Heart right ventricle (tissue), 16 donors: Measurements from ENCODE around the gene MALSU1. TPM values are rescaled to one million over a fixed set of nuclear protein-coding genes. Genes with fewer than 3 reads are reported as not detected.

Experiments
- ATAC-seq, 8 donors: fragments of 200-7000 bp; cut with Tn5 transposase; one replicate each; pipeline ENCODE4 v1.9.1; 2020; ENCODE audit warnings: mild to moderate bottlenecking in 8 of 8, moderate library complexity in 8 of 8, moderate number of reproducible peaks in 1 of 8
- DNase-seq, 2 donors: peaks; one replicate each; pipeline ENCODE4 v3.0.0-alpha.2; 2020
- H3K27ac ChIP-seq, 10 donors: fragments of 200-600 bp; sonication (generic) in 2 of 10; one replicate each; pipeline versions ENCODE4 v1.5.0 to v1.8.0; 2020 to 2022; ENCODE audit warnings: mild to moderate bottlenecking in 3 of 10
- H3K27me3 ChIP-seq, 7 donors: fragments of 200-600 bp; one replicate each; pipeline ENCODE4 v1.8.0; 2021 to 2022; ENCODE audit warnings: mild to moderate bottlenecking in 2 of 7
- H3K36me3 ChIP-seq, 9 donors: fragments of 200-600 bp; sonication (generic) in 1 of 9; one replicate each; pipeline versions ENCODE4 v1.5.0 to v1.8.0; 2020 to 2022; ENCODE audit warnings: mild to moderate bottlenecking in 2 of 9
- H3K4me1 ChIP-seq, 9 donors: fragments of 200-600 bp; sonication (generic) in 1 of 9; one replicate each; pipeline versions ENCODE4 v1.5.0 to v1.8.0; 2020 to 2022; ENCODE audit warnings: mild to moderate bottlenecking in 4 of 9
- H3K4me3 ChIP-seq, 10 donors: fragments of 200-600 bp; sonication (generic) in 2 of 10; one replicate each; pipeline versions ENCODE4 v1.5.0 to v1.8.0; 2020 to 2022; ENCODE audit warnings: mild to moderate bottlenecking in 7 of 10, moderate library complexity in 2 of 10
- H3K9me3 ChIP-seq, 11 donors: fragments of 200-600 bp in 10 of 11; sonication (generic) in 2 of 11; one replicate each; pipeline versions ENCODE4 v1.5.0 to v1.8.0; 2013 to 2022; ENCODE audit warnings: mild to moderate bottlenecking in 2 of 11, control low read depth in 1 of 11, moderate library complexity in 1 of 11
- WGBS, 2 donors: extraction: QIAGEN DNeasy Blood & Tissue Kit; methylation state at CpG; one replicate each; pipeline ENCODE4 v1.1.7; 2013; ENCODE audit warnings: inconsistent platforms in 1 of 2; 5-methylcytosine and 5-hydroxymethylcytosine counted together
- intact Hi-C, 10 donors: fragments of 100-400 bp; cut with DNase I; formaldehyde crosslinking; loops; one replicate each; pipeline versions ENCODE4 v1.11.1 to v1.14.2; 2022
- polyA plus RNA-seq, 2 donors: library from polyadenylated mRNA; stranded (reverse); fragments of 200-250 nt; gene quantifications; one replicate each; pipeline ENCODE4 v1.2.3, GENCODE V29; 2013
- total RNA-seq, 10 donors: library from RNA; stranded (reverse); fragmentation: NEBNext Ultra II Directional in 3 of 10; extraction: Animal tissue kit (Norgen Biotek cat#: 25700) in 3 of 10; gene quantifications; one replicate each; pipeline versions ENCODE4 v1.2.1 to v1.2.4, GENCODE V29; 2021 to 2023
- TF ChIP-seq, protein P1 (sequence below), 9 donors: fragments of 200-600 bp; sonication (generic) in 2 of 9; IDR thresholded peaks; one replicate each; pipeline versions ENCODE4 v1.5.0 to v1.8.0; 2021 to 2022; ENCODE audit warnings: antibody characterized with exemption in 9 of 9, mild to moderate bottlenecking in 5 of 9, moderate library complexity in 1 of 9
- donor health status: Arrhythmogenic right ventricular cardiomyopathy.
- donor health status: ischemic (EF 13 %, LVEDD 7.1; RV severe dilation, severe dysfunction).
- donor health status: healthy with polysubstance abuse.
- donor health status: DM: no; HTN: yes; CAD: no.
- donor health status: DM: no; HTN: no; CAD: no.
- donor health status: ischemic (EF 25% LVEDD 6.9; RV normal size, moderate dysfunction).
- donor health status: ischemic (EF 25% LVEDD 5.7; RV mildly dilated, moderate dysfunction).
- donor health status: healthy.
- donor health status: DM: yes; HTN: yes; CAD: no.
- donor health status: Ischemic cardiomyopathy.
- donor health status: ischemic (EF 35%, LVEDD 5.7; RV mildly dilated, moderate dysfunction).
- donor health status: nonischemic (EF 11% LVEDD 7.7; RV severe dilation, severe dysfunction).
- donor health status: DM: yes; HTN: yes; CAD: no.
- donor health status: PGD.
- donor health status: ischemic (EF 29% LVEDD 5.4; RV normal size, mild dysfunction).
- donor health status: nonischemic (EF 23%, LVEDD 6.1; RV moderate dilation, normal function).

Gene MALSU1
- total and polyA plus RNA-seq, 12 donors, result 21.4 to 132 (median 99.3) TPM

DNA sequence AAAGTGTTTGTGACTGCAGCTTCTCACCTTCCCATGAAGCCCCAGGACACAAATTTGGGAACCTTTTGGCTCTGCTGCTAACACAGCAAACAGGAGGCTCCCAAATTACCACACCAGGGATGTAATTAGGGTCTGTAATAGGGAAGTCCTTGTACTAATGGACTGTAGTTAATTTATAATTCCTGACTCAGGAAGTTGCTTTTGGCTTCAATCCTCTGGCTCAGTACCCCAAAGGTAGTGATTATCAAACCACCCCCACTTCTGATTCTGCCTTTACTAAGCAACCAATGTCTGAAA lies 3.8 kb upstream of the MALSU1 start:
- no peak overlapping the region for H3K4me3 ChIP-seq
- H3K36me3 ChIP-seq, result no peaks in the 10 kb centered on the region
- H3K27ac ChIP-seq, result no peak overlapping the region
- no peaks in the 10 kb centered on the region for H3K9me3 ChIP-seq
- intact Hi-C loops, result loop anchor here in 1 of 10 donors (10.0 kb wide), 1 partner anchor 189 kb away; no protein-coding TSS in a partner anchor
- DNase-seq, result no peak
- peaks cover 0 to 18% (median 16%) of the 10 kb centered on the region in 9 donors for H3K4me1 ChIP-seq
- TF ChIP-seq, protein P1, sequence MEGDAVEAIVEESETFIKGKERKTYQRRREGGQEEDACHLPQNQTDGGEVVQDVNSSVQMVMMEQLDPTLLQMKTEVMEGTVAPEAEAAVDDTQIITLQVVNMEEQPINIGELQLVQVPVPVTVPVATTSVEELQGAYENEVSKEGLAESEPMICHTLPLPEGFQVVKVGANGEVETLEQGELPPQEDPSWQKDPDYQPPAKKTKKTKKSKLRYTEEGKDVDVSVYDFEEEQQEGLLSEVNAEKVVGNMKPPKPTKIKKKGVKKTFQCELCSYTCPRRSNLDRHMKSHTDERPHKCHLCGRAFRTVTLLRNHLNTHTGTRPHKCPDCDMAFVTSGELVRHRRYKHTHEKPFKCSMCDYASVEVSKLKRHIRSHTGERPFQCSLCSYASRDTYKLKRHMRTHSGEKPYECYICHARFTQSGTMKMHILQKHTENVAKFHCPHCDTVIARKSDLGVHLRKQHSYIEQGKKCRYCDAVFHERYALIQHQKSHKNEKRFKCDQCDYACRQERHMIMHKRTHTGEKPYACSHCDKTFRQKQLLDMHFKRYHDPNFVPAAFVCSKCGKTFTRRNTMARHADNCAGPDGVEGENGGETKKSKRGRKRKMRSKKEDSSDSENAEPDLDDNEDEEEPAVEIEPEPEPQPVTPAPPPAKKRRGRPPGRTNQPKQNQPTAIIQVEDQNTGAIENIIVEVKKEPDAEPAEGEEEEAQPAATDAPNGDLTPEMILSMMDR (IDR thresholded peaks at IDR 0.05), result no peak
- no peak for ATAC-seq
- peaks cover 0 to 10% (median 0%) of the 10 kb centered on the region in 7 donors for H3K27me3 ChIP-seq

DNA sequence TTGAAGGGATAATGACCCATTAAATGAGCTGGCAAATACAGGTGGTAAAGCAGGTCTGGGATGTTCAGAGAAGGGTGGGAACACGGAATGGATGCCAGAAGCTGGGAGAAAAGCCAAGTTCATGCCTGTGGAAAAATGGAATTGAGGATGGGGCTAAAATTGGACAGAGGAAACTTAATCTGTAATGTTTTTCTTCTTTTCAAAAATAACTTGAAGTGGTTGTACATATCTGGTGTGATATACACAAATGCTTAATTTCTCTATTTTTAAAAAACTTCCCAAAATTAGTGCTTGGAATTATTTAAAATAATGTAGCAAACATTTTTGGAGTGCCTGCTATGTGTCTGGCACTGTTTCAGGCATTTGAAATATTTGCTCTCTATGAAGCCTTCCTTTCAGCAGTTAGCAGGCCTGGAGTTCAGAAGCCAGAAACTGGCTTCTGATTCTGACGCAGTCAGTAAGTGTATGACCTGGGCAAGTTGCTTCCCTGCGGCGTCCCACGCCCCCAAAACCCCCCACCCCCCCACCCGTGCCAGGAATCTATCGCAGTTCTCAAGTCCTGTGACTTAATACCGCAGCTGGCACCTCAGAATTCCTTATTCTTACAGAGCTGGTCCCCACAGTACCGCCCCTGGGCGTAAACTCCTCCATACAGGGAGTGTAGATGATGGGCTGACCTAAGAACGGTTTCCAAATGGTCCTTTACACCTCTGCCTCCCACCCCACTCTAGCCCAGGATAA lies 828 bp upstream of the MALSU1 start:
- peaks cover 0 to 47% (median 31%) of the 10 kb centered on the region in 9 donors for H3K4me1 ChIP-seq
- TF ChIP-seq, protein P1 (IDR thresholded peaks at IDR 0.05), result no peak
- H3K27me3 ChIP-seq, result peaks cover 0 to 3% (median 0%) of the 10 kb centered on the region in 7 donors
- WGBS, 2 donors, result 29 to 53% methylated on average over 11 of the region's 11 CpGs
- no peaks in the 10 kb centered on the region for H3K9me3 ChIP-seq
- DNase-seq (peak in 1 of 2 donors; percentile 9), ATAC-seq (peak in 5 of 8 donors; percentile 22 to 57 (median 38))
- intact Hi-C loops, result loop anchor here in 1 of 10 donors (10.0 kb wide), 1 partner anchor 186 kb away; no protein-coding TSS in a partner anchor
- peaks cover 0 to 27% (median 4%) of the 10 kb centered on the region in 9 donors for H3K36me3 ChIP-seq
- H3K4me3 ChIP-seq, result peak overlapping the region in 9 of 10 donors; percentile 82 to 97 (median 89)
- H3K27ac ChIP-seq, result peak overlapping the region; percentile 32 to 94 (median 84)

DNA sequence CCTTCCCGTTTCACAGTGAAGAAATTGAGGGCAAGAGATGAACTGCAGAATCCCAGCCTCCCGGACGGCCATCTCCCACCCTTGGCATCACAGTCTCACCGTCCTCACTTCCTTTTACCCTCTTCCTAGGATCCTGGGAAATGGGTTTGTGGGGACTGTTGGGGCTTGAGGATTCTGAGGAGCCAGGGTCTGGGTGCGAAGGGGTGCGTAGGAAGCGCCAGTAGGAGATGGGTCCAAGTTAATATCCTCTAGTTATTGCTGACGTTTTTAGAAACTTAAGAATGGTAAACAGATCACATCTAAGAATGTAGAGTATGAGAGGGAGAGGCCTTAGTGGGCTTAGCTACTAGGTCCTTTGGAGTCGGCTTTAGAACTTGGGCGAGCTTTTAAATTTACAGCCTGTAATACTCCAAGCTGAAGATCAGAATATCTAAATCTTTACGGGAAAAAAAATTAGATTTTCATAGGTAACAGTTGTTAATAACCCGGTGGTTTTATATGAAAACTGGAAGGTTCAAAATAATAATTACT lies 696 bp downstream of the MALSU1 start:
- TF ChIP-seq, protein P1 (IDR thresholded peaks at IDR 0.05), result no peak
- H3K4me3 ChIP-seq, result peak overlapping the region; percentile 82 to 97 (median 92)
- DNase-seq (no peak), ATAC-seq (peak in 1 of 8 donors; percentile 8)
- 10 to 11% methylated on average over 12 of the region's 12 CpGs for WGBS, 2 donors
- H3K27ac ChIP-seq, result peak overlapping the region in 9 of 10 donors; percentile 67 to 94 (median 85)
- no peaks in the 10 kb centered on the region for H3K9me3 ChIP-seq
- intact Hi-C loops, result loop anchor here in 1 of 10 donors (10.0 kb wide), 1 partner anchor 185 kb away; no protein-coding TSS in a partner anchor
- H3K4me1 ChIP-seq, result peaks cover 0 to 55% (median 31%) of the 10 kb centered on the region in 9 donors
- H3K27me3 ChIP-seq, result no peaks in the 10 kb centered on the region
- H3K36me3 ChIP-seq, result peaks cover 0 to 40% (median 4%) of the 10 kb centered on the region in 9 donors

DNA sequence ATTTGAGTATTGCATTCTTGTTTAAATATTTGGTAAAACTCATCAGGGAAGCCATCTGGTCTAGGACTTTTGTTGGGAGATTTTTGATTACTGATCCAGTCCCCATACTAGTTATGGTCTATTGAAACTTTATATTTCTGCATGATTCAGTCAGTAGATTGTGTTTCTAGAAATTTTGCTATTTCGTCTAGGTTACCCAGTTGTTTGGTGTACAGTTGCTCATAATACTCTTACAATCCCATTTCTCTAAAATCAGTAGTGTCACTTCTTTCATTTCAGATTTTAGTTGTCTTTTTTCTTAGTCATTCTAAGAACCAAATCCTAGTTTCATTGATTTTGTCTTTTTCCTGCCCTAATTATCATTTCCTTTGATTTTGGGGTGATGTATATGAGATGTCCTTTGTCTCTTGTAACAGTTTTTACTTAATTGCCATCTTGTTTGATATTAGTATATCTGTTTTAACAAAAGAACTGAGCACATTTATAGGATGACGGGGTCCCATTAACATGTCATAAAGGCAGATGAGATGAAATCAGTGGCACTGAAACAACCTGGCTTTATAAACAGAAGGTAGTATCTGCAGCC lies 7.9 kb downstream of the MALSU1 start:
- DNase-seq, result no peak
- intact Hi-C loops, result no loop called here
- peaks cover 0 to 21% (median 5%) of the 10 kb centered on the region in 9 donors for H3K4me1 ChIP-seq
- no peak for ATAC-seq
- H3K27me3 ChIP-seq, result no peaks in the 10 kb centered on the region
- no peaks in the 10 kb centered on the region for H3K9me3 ChIP-seq
- TF ChIP-seq, protein P1 (IDR thresholded peaks at IDR 0.05), result no peak
- peaks cover 0 to 89% (median 22%) of the 10 kb centered on the region in 9 donors for H3K36me3 ChIP-seq
- H3K27ac ChIP-seq, result no peak overlapping the region
- H3K4me3 ChIP-seq, result no peak overlapping the region
- 96 to 97% methylated on average over 2 of the region's 2 CpGs for WGBS, 2 donors
